Gastroesophageal sphincter (tissue), 3 donors: ENCODE measurements around the gene GALNT17.

Experiments
- CTCF ChIP-seq, 4 experiments: fragments of 200-600 bp in 2 of 4; fragments of 450-650 bp in 2 of 4; sonication (generic) in 1 of 4; IDR thresholded peaks; one replicate each; pipeline ENCODE4 v1.5.1; 2017 to 2019; ENCODE audit warnings: antibody characterized with exemption in 4 of 4, mild to moderate bottlenecking in 2 of 4, moderate library complexity in 2 of 4
- EP300 ChIP-seq: sonication (generic); formaldehyde crosslinking; IDR thresholded peaks from one replicate; pipeline ENCODE4 v1.6.1; 2017; ENCODE audit warnings: antibody characterized with exemption, mild to moderate bottlenecking
- POLR2AphosphoS5 ChIP-seq: sonication (generic); formaldehyde crosslinking; IDR thresholded peaks from one replicate; pipeline ENCODE4 v1.6.1; 2017; ENCODE audit warnings: antibody characterized with exemption

GRCh38 chr7:71457846-71458590 lies 326.1 kb downstream of the GALNT17 start:
- TF ChIP-seq CTCF (IDR thresholded peaks at IDR 0.05) (no peak), POLR2AphosphoS5 (no peak), EP300 (no peak)
